Measurements from ENCODE around the gene PFKFB3.

DNA sequence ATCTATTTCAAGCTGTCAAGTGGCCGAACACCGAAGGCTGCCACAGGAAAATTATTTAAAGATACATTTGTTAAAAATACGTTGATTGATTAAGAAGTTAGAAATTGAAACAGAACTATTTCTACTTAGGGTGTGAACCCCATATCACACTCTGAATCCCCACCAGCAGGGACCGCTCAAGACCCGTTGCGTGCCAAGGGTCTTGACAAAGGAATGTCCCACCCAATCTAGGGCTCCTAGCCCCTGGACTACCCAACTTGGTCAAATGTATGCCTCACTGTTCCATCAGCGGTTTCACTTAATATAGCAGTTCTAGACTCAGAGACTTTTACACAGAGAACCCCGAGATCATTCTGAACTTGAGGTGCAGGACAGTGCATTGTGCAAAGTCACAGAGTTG is 11.6 kb upstream of the PFKFB3 start:
- TF ChIP-seq EZH2phosphoT487 (IDR thresholded peaks at IDR 0.05; ENCODE audit: insufficient read depth, low read depth) (no peak), EZH2 (IDR thresholded peaks at IDR 0.05; ENCODE audit: insufficient read depth, poor library complexity, severe bottlenecking) (no peak)
